Measurements from ENCODE around the gene FHIP1A. TPM values are rescaled to one million over a fixed set of nuclear protein-coding genes. Genes with fewer than 3 reads are reported as not detected.

Gene FHIP1A
- total RNA-seq, 4 donors from 2014 or later: 4.9 to 59.4 (median 9.0) TPM

- Histone ChIP-seq H3K4me3 (no peak overlapping the region), H3K4me1 (no peaks in the 10 kb centered on the region), H3K36me3 (no peaks in the 10 kb centered on the region), H3K27me3 (no peaks in the 10 kb centered on the region), H3K27ac (no peak overlapping the region), H3K9me3 (no peaks in the 10 kb centered on the region)
- no peak for TF ChIP-seq EP300 (IDR thresholded peaks at IDR 0.05)
- TF ChIP-seq POLR2A (IDR thresholded peaks at IDR 0.05): no peak
- TF ChIP-seq CTCF (IDR thresholded peaks at IDR 0.05): no peak
- DNase-seq (ENCODE audit: low spot score in 2 of 2): no peak
- WGBS, 2 donors: 91 to 100% methylated on average over 1 of the region's 1 CpG
Observed at GRCh38 chr4:151437505-151437904, 28.5 kb downstream of the FHIP1A start.

GRCh38 chr4:151438154-151438553 is 29.2 kb downstream of the FHIP1A start:
- WGBS, 2 donors: 87 to 89% methylated on average over 6 of the region's 6 CpGs
- no peaks in the 10 kb centered on the region for H3K9me3 ChIP-seq
- H3K36me3 ChIP-seq: no peaks in the 10 kb centered on the region
- H3K27ac ChIP-seq: no peak overlapping the region
- no peaks in the 10 kb centered on the region for H3K4me1 ChIP-seq
- no peak for DNase-seq (ENCODE audit: low spot score in 2 of 2)
- no peak overlapping the region for H3K4me3 ChIP-seq
- TF ChIP-seq CTCF (IDR thresholded peaks at IDR 0.05): no peak
- TF ChIP-seq POLR2A (IDR thresholded peaks at IDR 0.05): no peak
- no peak for TF ChIP-seq EP300 (IDR thresholded peaks at IDR 0.05)
- no peaks in the 10 kb centered on the region for H3K27me3 ChIP-seq

GRCh38 chr4:151439320-151439719 is 30.3 kb downstream of the FHIP1A start:
- no peak overlapping the region for H3K27ac ChIP-seq
- TF ChIP-seq POLR2A (IDR thresholded peaks at IDR 0.05) (no peak), CTCF (IDR thresholded peaks at IDR 0.05) (no peak), EP300 (IDR thresholded peaks at IDR 0.05) (no peak)
- DNase-seq (ENCODE audit: low spot score in 2 of 2): no peak
- H3K36me3 ChIP-seq: no peaks in the 10 kb centered on the region
- no peaks in the 10 kb centered on the region for H3K27me3 ChIP-seq
- H3K4me1 ChIP-seq: no peaks in the 10 kb centered on the region
- H3K4me3 ChIP-seq: no peak overlapping the region
- H3K9me3 ChIP-seq: no peaks in the 10 kb centered on the region

DNA sequence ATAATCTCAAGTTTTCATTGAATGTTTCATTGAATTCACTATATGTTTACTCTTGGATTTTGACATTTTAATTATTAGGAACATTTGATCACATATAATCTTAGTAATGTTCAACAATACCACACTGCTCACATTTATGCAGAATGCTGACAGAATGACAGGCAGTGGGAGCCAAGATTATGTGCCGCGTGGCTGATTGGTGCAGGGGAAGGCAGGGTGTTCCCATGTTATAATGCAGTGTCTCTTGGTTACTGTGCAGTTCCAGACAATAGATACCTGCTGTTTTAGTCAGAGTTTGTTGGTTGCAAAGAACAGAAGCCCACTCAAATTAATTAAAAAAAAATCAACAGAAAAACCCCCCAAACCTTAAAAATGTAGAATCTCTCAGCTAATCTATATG is 33.0 kb downstream of the FHIP1A start:
- Histone ChIP-seq H3K4me3 (no peak overlapping the region), H3K4me1 (no peaks in the 10 kb centered on the region), H3K27me3 (no peaks in the 10 kb centered on the region), H3K36me3 (no peaks in the 10 kb centered on the region), H3K27ac (no peak overlapping the region), H3K9me3 (no peaks in the 10 kb centered on the region)
- WGBS, 2 donors: 83 to 84% methylated on average over 2 of the region's 2 CpGs
- DNase-seq (ENCODE audit: low spot score in 2 of 2): no peak
- TF ChIP-seq EP300 (IDR thresholded peaks at IDR 0.05) (no peak), CTCF (IDR thresholded peaks at IDR 0.05) (no peak), POLR2A (IDR thresholded peaks at IDR 0.05) (no peak)

DNA sequence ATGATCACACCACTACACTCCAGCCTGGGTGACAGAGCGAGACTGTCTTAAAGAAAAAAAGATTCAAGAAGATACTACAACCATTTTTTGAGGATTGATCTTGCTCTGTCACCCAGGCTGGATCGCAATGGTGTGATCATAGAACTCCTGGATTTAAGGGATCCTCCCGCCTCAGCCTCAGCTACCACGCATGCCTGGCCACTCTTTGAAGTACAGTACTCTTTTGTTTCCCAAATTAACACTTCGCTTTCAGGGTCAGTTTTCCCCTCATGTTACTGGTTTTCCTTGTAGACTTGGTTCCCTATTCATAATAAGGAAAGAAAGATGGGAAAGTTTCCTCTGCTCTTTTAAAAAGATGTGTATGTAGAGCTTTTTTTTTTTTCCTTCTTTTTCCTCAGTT is 34.3 kb downstream of the FHIP1A start:
- Histone ChIP-seq H3K9me3 (no peaks in the 10 kb centered on the region), H3K4me1 (no peaks in the 10 kb centered on the region), H3K27ac (no peak overlapping the region), H3K27me3 (no peaks in the 10 kb centered on the region), H3K4me3 (no peak overlapping the region), H3K36me3 (no peaks in the 10 kb centered on the region)
- 58 to 63% methylated on average over 5 of the region's 5 CpGs for WGBS, 2 donors
- TF ChIP-seq EP300 (IDR thresholded peaks at IDR 0.05) (no peak), POLR2A (IDR thresholded peaks at IDR 0.05) (no peak), CTCF (IDR thresholded peaks at IDR 0.05) (no peak)
- DNase-seq (ENCODE audit: low spot score in 2 of 2): no peak
